K562 (cell line): Measurements from ENCODE around the gene KCNJ8.

ENCODE experiments used
- POLR2A ChIP-seq: fragments of 450-650 bp; conservative IDR thresholded peaks from 2 replicates; pipeline ENCODE4 v1.6.1; 2016
- RERE ChIP-seq: sonication (generic); formaldehyde crosslinking; IDR thresholded peaks from 2 replicates; pipeline ENCODE4 v1.8.0; 2023; ENCODE audit warnings: missing genetic modification reagents, mild to moderate bottlenecking, borderline replicate concordance

- no peak for TF ChIP-seq POLR2A
- no peak for TF ChIP-seq RERE (CRISPR knock-in tag)
Measured at GRCh38 chr12:21797539-21797938, 23.0 kb upstream of the KCNJ8 start.
